ENCODE measurements around the gene PPP3CA. TPM values are rescaled to one million over a fixed set of nuclear protein-coding genes. Genes with fewer than 3 reads are reported as not detected.

The PPP3CA gene
- total RNA-seq, 2 donors from 2014 or later = 36.6 to 39.2 TPM

DNA sequence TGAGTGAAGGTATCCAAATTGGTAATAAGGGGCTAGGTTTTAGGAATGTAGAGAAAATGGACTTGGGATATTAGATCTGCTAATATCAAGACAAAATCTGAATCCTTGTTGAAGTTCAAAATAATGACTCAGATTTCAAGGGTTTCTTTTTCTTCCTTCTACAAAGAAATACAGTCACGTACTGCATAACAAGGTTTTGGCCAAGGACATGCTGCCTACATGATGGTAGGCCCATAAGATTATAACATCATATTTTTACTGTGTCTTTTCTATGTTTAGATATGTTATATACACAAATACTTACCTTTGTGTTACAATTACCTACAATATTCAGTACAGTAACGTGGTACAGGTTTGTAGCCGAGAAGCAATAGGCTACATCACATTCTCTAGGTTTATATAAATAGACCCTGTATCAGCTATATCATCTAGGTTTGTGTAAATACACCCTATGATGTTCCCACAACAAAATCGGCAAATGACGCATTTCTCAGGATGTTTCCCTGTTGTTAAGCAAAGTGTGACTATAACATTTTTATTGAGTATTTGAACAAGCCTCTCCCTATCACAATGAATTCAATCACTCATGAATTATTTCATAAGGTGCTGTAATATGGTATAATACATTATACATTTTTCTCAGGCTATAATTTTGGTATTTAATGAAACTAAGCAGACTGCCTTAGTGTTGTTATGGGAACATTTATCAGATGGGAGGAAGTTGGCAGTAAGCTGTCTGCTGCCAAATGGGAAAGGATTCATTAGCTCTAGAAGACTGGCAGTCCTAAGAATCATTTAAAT is 186.3 kb downstream of the PPP3CA start:
- no peaks in the 10 kb centered on the region for H3K36me3 ChIP-seq (ENCODE audit: control insufficient read depth, insufficient read depth, low read length)
- no peak overlapping the region for H3K27ac Mint-ChIP-seq
- H3K9me3 Mint-ChIP-seq = no peaks in the 10 kb centered on the region
- H3K4me3 Mint-ChIP-seq = no peak overlapping the region
- TF ChIP-seq, protein P1, sequence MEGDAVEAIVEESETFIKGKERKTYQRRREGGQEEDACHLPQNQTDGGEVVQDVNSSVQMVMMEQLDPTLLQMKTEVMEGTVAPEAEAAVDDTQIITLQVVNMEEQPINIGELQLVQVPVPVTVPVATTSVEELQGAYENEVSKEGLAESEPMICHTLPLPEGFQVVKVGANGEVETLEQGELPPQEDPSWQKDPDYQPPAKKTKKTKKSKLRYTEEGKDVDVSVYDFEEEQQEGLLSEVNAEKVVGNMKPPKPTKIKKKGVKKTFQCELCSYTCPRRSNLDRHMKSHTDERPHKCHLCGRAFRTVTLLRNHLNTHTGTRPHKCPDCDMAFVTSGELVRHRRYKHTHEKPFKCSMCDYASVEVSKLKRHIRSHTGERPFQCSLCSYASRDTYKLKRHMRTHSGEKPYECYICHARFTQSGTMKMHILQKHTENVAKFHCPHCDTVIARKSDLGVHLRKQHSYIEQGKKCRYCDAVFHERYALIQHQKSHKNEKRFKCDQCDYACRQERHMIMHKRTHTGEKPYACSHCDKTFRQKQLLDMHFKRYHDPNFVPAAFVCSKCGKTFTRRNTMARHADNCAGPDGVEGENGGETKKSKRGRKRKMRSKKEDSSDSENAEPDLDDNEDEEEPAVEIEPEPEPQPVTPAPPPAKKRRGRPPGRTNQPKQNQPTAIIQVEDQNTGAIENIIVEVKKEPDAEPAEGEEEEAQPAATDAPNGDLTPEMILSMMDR (conservative IDR thresholded peaks at IDR 0.05) = no peak
- H3K9ac ChIP-seq (ENCODE audit: extremely low read depth, low read length, poor library complexity, severe bottlenecking) = no peak overlapping the region
- H3K27me3 Mint-ChIP-seq (ENCODE audit: insufficient read depth) = no peaks in the 10 kb centered on the region
- no peak overlapping the region for H3K4me3 ChIP-seq (ENCODE audit: low read length)
- no peak for DNase-seq
- peaks cover 2% of the 10 kb centered on the region for H3K36me3 Mint-ChIP-seq (ENCODE audit: low read depth)
- no peaks in the 10 kb centered on the region for H3K27me3 ChIP-seq (ENCODE audit: control insufficient read depth, insufficient read depth, low read length, poor library complexity, severe bottlenecking)
- WGBS, 2 experiments (ENCODE audit: insufficient coverage in 1 of 2, insufficient read length in 1 of 2) = 98 to 100% methylated on average over 1 to 5 of the region's 5 CpGs
- peaks cover 32% of the 10 kb centered on the region for H3K4me1 Mint-ChIP-seq
- H3K27ac ChIP-seq (ENCODE audit: low read depth, low read length) = no peak overlapping the region
- H3K4me1 ChIP-seq (ENCODE audit: control insufficient read depth, insufficient read depth, low read length) = no peaks in the 10 kb centered on the region
- no peaks in the 10 kb centered on the region for H3K9me3 ChIP-seq (ENCODE audit: control insufficient read depth, low read length)

DNA sequence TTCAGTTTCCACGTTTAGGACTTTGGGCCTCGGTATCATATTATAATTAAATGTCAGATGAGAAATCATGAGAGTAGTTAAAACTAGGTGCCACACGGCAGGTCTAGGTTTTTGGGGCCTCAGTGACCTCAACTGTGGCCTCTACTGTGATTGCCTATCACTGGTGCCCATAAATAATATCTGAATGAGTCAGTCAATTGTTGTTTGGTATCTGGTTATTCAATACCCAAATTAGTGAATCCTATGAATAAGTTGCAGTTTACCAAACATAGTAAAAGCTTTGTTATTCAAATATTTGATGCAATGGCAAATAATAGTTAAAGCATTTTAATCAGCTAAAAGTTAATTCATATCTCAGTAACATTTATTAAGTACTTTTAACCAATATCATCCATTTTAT is 188.8 kb downstream of the PPP3CA start:
- Histone ChIP-seq H3K4me3 (ENCODE audit: low read length) (no peak overlapping the region), H3K9ac (ENCODE audit: extremely low read depth, low read length, poor library complexity, severe bottlenecking) (no peak overlapping the region), H3K27ac (ENCODE audit: low read depth, low read length) (no peak overlapping the region), H3K9me3 (ENCODE audit: control insufficient read depth, low read length) (no peaks in the 10 kb centered on the region), H3K27me3 (ENCODE audit: control insufficient read depth, insufficient read depth, low read length, poor library complexity, severe bottlenecking) (no peaks in the 10 kb centered on the region), H3K36me3 (ENCODE audit: control insufficient read depth, insufficient read depth, low read length) (no peaks in the 10 kb centered on the region), H3K4me1 (ENCODE audit: control insufficient read depth, insufficient read depth, low read length) (peaks cover 10% of the 10 kb centered on the region)
- peaks cover 49% of the 10 kb centered on the region for H3K4me1 Mint-ChIP-seq
- 50 to 75% methylated on average over 2 to 3 of the region's 3 CpGs for whole genome bisulfite sequencing, 2 experiments (ENCODE audit: insufficient coverage in 1 of 2, insufficient read length in 1 of 2)
- H3K9me3 Mint-ChIP-seq = no peaks in the 10 kb centered on the region
- H3K27ac Mint-ChIP-seq = peak overlapping the region; percentile 34
- TF ChIP-seq, protein P1 (conservative IDR thresholded peaks at IDR 0.05) = no peak
- DNase-seq = no peak
- peaks cover 2% of the 10 kb centered on the region for H3K36me3 Mint-ChIP-seq (ENCODE audit: low read depth)
- no peak overlapping the region for H3K4me3 Mint-ChIP-seq
- H3K27me3 Mint-ChIP-seq (ENCODE audit: insufficient read depth) = no peaks in the 10 kb centered on the region

DNA sequence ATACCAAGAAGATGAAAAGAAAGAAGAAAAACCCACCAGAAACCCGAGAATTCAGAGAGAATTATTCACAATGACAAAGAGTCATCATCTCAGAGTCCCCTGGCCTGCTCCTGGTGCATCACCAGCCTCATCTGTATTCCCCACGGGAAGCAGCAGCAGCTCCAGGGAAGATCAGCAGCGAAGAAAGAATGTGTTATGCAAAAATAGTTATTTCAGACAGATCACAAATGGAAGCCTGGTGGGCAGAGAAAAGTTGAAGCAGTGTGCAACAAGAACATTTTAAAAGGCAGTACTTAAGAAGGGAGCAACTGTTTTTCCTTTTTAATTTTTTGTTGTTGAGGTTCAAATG is 189.2 kb downstream of the PPP3CA start:
- peak overlapping the region; percentile 34 for H3K27ac Mint-ChIP-seq
- Histone ChIP-seq H3K9me3 (ENCODE audit: control insufficient read depth, low read length) (no peaks in the 10 kb centered on the region), H3K36me3 (ENCODE audit: control insufficient read depth, insufficient read depth, low read length) (no peaks in the 10 kb centered on the region), H3K4me1 (ENCODE audit: control insufficient read depth, insufficient read depth, low read length) (peaks cover 10% of the 10 kb centered on the region), H3K4me3 (ENCODE audit: low read length) (no peak overlapping the region), H3K27ac (ENCODE audit: low read depth, low read length) (no peak overlapping the region), H3K27me3 (ENCODE audit: control insufficient read depth, insufficient read depth, low read length, poor library complexity, severe bottlenecking) (no peaks in the 10 kb centered on the region), H3K9ac (ENCODE audit: extremely low read depth, low read length, poor library complexity, severe bottlenecking) (no peak overlapping the region)
- H3K4me1 Mint-ChIP-seq = peaks cover 52% of the 10 kb centered on the region
- DNase-seq = no peak
- TF ChIP-seq, protein P1 (conservative IDR thresholded peaks at IDR 0.05) = no peak
- no peak overlapping the region for H3K4me3 Mint-ChIP-seq
- no peaks in the 10 kb centered on the region for H3K27me3 Mint-ChIP-seq (ENCODE audit: insufficient read depth)
- peaks cover 2% of the 10 kb centered on the region for H3K36me3 Mint-ChIP-seq (ENCODE audit: low read depth)
- H3K9me3 Mint-ChIP-seq = no peaks in the 10 kb centered on the region
- 64 to 67% methylated on average over 3 of the region's 3 CpGs for WGBS, 2 experiments (ENCODE audit: insufficient coverage in 1 of 2, insufficient read length in 1 of 2)
